CD1c-positive myeloid dendritic cell (primary cell): ENCODE measurements around the gene NPW.

Experiments
- DNase-seq: peaks from one replicate; pipeline ENCODE4 v3.0.0-alpha.2; 2016; ENCODE audit errors: extremely low spot score

NPW gene

GRCh38 chr16:2035431-2036199 lies 16.0 kb downstream of the NPW start:
- DNase-seq: no peak

GRCh38 chr16:2036200-2036966 lies 16.8 kb downstream of the NPW start:
- DNase-seq: no peak

- no peak for DNase-seq
Observed at GRCh38 chr16:2037115-2037514, 17.5 kb downstream of the NPW start.

- DNase-seq: no peak
Observed at GRCh38 chr16:2037647-2038381, 18.2 kb downstream of the NPW start.

GRCh38 chr16:2038382-2039231 lies 19.0 kb downstream of the NPW start:
- no peak for DNase-seq

- DNase-seq: no peak
Observed at GRCh38 chr16:2039274-2040031, 19.9 kb downstream of the NPW start.

- DNase-seq: no peak
Observed at GRCh38 chr16:2040041-2040786, 20.6 kb downstream of the NPW start.

GRCh38 chr16:2040787-2041522 lies 21.4 kb downstream of the NPW start:
- no peak for DNase-seq

- DNase-seq: no peak
Observed at GRCh38 chr16:2042171-2042985, 22.8 kb downstream of the NPW start.

- no peak for DNase-seq
Observed at GRCh38 chr16:2042986-2043666, 23.5 kb downstream of the NPW start.

GRCh38 chr16:2043667-2044451 lies 24.3 kb downstream of the NPW start:
- peak; percentile 88 for DNase-seq

GRCh38 chr16:2044541-2044940 lies 25.0 kb downstream of the NPW start:
- no peak for DNase-seq

- no peak for DNase-seq
Observed at GRCh38 chr16:2045965-2046892, 26.6 kb downstream of the NPW start.

GRCh38 chr16:2046893-2047329 lies 27.3 kb downstream of the NPW start:
- no peak for DNase-seq

GRCh38 chr16:2047330-2048115 lies 27.9 kb downstream of the NPW start, which contains the start of the genes NTHL1 and TSC2:
NTHL1 (minus strand) TSS chr16:2047834; CDS start chr16:2047823, 11 bp downstream.
TSC2 (plus strand) TSS chr16:2047985; CDS start chr16:2048616, 631 bp downstream.
- DNase-seq: peak; percentile 97
